ENCODE data around the gene GPR162. TPM values are rescaled to one million over a fixed set of nuclear protein-coding genes. Genes with fewer than 3 reads are reported as not detected.

Gene GPR162
- total RNA-seq, 1 experiment from 2014 or later: 2.3 TPM

DNA sequence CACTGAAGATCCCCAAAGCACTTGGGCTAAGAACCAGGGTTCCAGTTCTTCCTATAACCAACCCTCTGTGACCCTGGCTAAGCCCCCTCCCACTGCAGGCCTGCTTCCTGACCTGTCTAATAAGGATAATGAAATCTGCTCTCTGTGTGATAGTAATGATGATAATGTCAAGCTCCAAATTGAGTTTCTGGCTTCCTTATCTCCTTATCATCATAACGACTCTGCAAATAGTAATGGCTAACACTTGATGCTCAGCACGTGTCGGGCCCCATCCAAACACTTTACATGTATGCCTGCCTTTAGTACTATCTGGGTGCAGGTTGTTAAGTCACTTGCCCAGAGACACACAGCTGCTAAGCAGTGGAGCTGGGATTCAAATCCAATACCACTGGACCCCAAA is 5.0 kb upstream of the GPR162 start:
- intact Hi-C loops (cut with micrococcal nuclease): no loop called here
- BruUV-seq (replicated peaks): no TSS peak
- POLR2A ChIA-PET: no interaction called here

More for the DNA sequence above, 5.0 kb upstream of the GPR162 start:
- Histone ChIP-seq H4K20me1 (ENCODE audit: insufficient read depth) (no peaks in the 10 kb centered on the region), H3K4me1 (ENCODE audit: control insufficient read depth in 1 of 2, insufficient read depth in 2 of 2, low read length in 2 of 2) (peaks cover 7 to 10% of the 10 kb centered on the region in 2 experiments), H3K9ac (ENCODE audit: low read length) (no peak overlapping the region), H3K27ac (ENCODE audit: low read depth, low read length) (no peak overlapping the region), H2AFZ (ENCODE audit: low read depth, low read length, poor library complexity, severe bottlenecking) (no peak overlapping the region), H3K79me2 (ENCODE audit: insufficient read depth, low read length) (no peaks in the 10 kb centered on the region), H3K9me2 (ENCODE audit: insufficient read depth) (no peaks in the 10 kb centered on the region), H3K4me3 (replicated peaks in 1 of 2; ENCODE audit: low read depth in 1 of 2, low read length in 2 of 2) (no peak overlapping the region), H3K4me2 (ENCODE audit: low read length) (no peak overlapping the region), H3K9me3 (ENCODE audit: control insufficient read depth in 1 of 2, insufficient read depth in 1 of 2, low read depth in 1 of 2, low read length in 2 of 2) (no peaks in the 10 kb centered on the region), H3K27me3 (ENCODE audit: insufficient read depth, low read length) (no peaks in the 10 kb centered on the region), H3K36me3 (ENCODE audit: control insufficient read depth in 1 of 2, insufficient read depth in 2 of 2, low read length in 2 of 2) (no peaks in the 10 kb centered on the region)
- RAD21 ChIA-PET (ENCODE audit: low non-redundant PET in 1 of 2, low total read pairs in 2 of 2, uncharacterized antibody in 2 of 2, unreplicated experiment in 2 of 2): no interaction called here
- ATAC-seq (no peak), DNase-seq (ENCODE audit: low read depth, low spot score) (no peak)
- TF ChIP-seq EZH2phosphoT487 (IDR thresholded peaks at IDR 0.05; ENCODE audit: borderline replicate concordance) (no peak), ZFX (IDR thresholded peaks at IDR 0.05) (no peak), SIN3A (IDR thresholded peaks at IDR 0.05; ENCODE audit: low read depth) (no peak), FOSL1 (IDR thresholded peaks at IDR 0.05; ENCODE audit: low read depth) (no peak), SRF (IDR thresholded peaks at IDR 0.05; ENCODE audit: low read depth) (no peak), RAD21 (IDR thresholded peaks at IDR 0.05; ENCODE audit: low read depth) (no peak), ELF1 (IDR thresholded peaks at IDR 0.05; ENCODE audit: borderline replicate concordance, low read depth) (no peak), POLR2A (IDR thresholded peaks at IDR 0.05; ENCODE audit: borderline replicate concordance, extremely low read depth, insufficient read depth, insufficient read length) (no peak), EGR1 (IDR thresholded peaks at IDR 0.05; ENCODE audit: low read depth) (no peak), EZH2 (IDR thresholded peaks at IDR 0.05) (no peak), JUND (IDR thresholded peaks at IDR 0.05) (no peak), SP1 (IDR thresholded peaks at IDR 0.05; ENCODE audit: low read depth) (no peak), TCF7L2 (IDR thresholded peaks at IDR 0.05; ENCODE audit: borderline replicate concordance, extremely low read depth, insufficient read depth, insufficient read length) (no peak)
- TF ChIP-seq, protein P1, sequence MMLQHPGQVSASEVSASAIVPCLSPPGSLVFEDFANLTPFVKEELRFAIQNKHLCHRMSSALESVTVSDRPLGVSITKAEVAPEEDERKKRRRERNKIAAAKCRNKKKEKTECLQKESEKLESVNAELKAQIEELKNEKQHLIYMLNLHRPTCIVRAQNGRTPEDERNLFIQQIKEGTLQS (IDR thresholded peaks at IDR 0.05): no peak
- TF ChIP-seq, protein P2, sequence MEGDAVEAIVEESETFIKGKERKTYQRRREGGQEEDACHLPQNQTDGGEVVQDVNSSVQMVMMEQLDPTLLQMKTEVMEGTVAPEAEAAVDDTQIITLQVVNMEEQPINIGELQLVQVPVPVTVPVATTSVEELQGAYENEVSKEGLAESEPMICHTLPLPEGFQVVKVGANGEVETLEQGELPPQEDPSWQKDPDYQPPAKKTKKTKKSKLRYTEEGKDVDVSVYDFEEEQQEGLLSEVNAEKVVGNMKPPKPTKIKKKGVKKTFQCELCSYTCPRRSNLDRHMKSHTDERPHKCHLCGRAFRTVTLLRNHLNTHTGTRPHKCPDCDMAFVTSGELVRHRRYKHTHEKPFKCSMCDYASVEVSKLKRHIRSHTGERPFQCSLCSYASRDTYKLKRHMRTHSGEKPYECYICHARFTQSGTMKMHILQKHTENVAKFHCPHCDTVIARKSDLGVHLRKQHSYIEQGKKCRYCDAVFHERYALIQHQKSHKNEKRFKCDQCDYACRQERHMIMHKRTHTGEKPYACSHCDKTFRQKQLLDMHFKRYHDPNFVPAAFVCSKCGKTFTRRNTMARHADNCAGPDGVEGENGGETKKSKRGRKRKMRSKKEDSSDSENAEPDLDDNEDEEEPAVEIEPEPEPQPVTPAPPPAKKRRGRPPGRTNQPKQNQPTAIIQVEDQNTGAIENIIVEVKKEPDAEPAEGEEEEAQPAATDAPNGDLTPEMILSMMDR (IDR thresholded peaks at IDR 0.05 in 2 of 3, conservative IDR thresholded peaks at IDR 0.05 in 1 of 3; ENCODE audit: borderline replicate concordance in 1 of 3, insufficient read depth in 1 of 3, low read depth in 2 of 3, low read length in 2 of 3): no peak
- TF ChIP-seq, protein P3, sequence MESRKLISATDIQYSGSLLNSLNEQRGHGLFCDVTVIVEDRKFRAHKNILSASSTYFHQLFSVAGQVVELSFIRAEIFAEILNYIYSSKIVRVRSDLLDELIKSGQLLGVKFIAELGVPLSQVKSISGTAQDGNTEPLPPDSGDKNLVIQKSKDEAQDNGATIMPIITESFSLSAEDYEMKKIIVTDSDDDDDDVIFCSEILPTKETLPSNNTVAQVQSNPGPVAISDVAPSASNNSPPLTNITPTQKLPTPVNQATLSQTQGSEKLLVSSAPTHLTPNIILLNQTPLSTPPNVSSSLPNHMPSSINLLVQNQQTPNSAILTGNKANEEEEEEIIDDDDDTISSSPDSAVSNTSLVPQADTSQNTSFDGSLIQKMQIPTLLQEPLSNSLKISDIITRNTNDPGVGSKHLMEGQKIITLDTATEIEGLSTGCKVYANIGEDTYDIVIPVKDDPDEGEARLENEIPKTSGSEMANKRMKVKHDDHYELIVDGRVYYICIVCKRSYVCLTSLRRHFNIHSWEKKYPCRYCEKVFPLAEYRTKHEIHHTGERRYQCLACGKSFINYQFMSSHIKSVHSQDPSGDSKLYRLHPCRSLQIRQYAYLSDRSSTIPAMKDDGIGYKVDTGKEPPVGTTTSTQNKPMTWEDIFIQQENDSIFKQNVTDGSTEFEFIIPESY (IDR thresholded peaks at IDR 0.05; ENCODE audit: extremely low read depth, insufficient replicate concordance, low read length): no peak
- TF ChIP-seq, protein P4, sequence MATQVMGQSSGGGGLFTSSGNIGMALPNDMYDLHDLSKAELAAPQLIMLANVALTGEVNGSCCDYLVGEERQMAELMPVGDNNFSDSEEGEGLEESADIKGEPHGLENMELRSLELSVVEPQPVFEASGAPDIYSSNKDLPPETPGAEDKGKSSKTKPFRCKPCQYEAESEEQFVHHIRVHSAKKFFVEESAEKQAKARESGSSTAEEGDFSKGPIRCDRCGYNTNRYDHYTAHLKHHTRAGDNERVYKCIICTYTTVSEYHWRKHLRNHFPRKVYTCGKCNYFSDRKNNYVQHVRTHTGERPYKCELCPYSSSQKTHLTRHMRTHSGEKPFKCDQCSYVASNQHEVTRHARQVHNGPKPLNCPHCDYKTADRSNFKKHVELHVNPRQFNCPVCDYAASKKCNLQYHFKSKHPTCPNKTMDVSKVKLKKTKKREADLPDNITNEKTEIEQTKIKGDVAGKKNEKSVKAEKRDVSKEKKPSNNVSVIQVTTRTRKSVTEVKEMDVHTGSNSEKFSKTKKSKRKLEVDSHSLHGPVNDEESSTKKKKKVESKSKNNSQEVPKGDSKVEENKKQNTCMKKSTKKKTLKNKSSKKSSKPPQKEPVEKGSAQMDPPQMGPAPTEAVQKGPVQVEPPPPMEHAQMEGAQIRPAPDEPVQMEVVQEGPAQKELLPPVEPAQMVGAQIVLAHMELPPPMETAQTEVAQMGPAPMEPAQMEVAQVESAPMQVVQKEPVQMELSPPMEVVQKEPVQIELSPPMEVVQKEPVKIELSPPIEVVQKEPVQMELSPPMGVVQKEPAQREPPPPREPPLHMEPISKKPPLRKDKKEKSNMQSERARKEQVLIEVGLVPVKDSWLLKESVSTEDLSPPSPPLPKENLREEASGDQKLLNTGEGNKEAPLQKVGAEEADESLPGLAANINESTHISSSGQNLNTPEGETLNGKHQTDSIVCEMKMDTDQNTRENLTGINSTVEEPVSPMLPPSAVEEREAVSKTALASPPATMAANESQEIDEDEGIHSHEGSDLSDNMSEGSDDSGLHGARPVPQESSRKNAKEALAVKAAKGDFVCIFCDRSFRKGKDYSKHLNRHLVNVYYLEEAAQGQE (IDR thresholded peaks at IDR 0.05; ENCODE audit: low read depth): no peak
- TF ChIP-seq, protein P5, sequence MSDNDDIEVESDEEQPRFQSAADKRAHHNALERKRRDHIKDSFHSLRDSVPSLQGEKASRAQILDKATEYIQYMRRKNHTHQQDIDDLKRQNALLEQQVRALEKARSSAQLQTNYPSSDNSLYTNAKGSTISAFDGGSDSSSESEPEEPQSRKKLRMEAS (IDR thresholded peaks at IDR 0.05): no peak
- CTCF ChIA-PET: no interaction called here

Data from HCT116 (cell line).